WTC11 (cell line): Measurements from ENCODE around the gene P3H2. TPM values are rescaled to one million over a fixed set of nuclear protein-coding genes. Genes with fewer than 3 reads are reported as not detected.

Experiments used
- ATAC-seq: fragments of 200-7000 bp; cut with Tn5 transposase; 2 replicates; pipeline ENCODE4 v1.10.0; 2021; ENCODE audit warnings: mild to moderate bottlenecking, moderate library complexity
- CTCF ChIA-PET: fragments of 300-600 bp; sonication (Branson Sonifier 250); formaldehyde crosslinking; loops from one replicate; lab custom pipeline; 2021; ENCODE audit warnings: antibody characterized with exemption; lab: Charles Lee
- POLR2A ChIA-PET: fragments of 350-600 bp; sonication (Branson Sonifier 250); formaldehyde crosslinking; loops from one replicate; lab custom pipeline; 2021; ENCODE audit warnings: antibody characterized with exemption; lab: Charles Lee
- DNase-seq: peaks from one replicate; pipeline ENCODE4 v3.0.0; 2021; ENCODE audit warnings: low spot score
- H3K27ac Mint-ChIP-seq: 2 replicates; pipeline ENCODE4 v1.8.0; 2021; ENCODE audit warnings: mixed read lengths
- H3K27me3 Mint-ChIP-seq: 2 replicates; pipeline ENCODE4 v1.8.0; 2021; ENCODE audit warnings: low read depth, mild to moderate bottlenecking, moderate library complexity, mixed read lengths
- H3K36me3 Mint-ChIP-seq: 2 replicates; pipeline ENCODE4 v1.8.0; 2021; ENCODE audit warnings: mixed read lengths
- H3K4me1 Mint-ChIP-seq: 2 replicates; pipeline ENCODE4 v1.8.0; 2022; ENCODE audit warnings: mixed read lengths
- H3K4me3 Mint-ChIP-seq: 2 replicates; pipeline ENCODE4 v1.8.0; 2021; ENCODE audit warnings: mild to moderate bottlenecking, moderate library complexity, mixed read lengths
- H3K9me3 Mint-ChIP-seq: 2 replicates; pipeline ENCODE4 v1.8.0; 2021; ENCODE audit warnings: mixed read lengths
- CBFB ChIP-seq: sonication (generic); formaldehyde crosslinking; IDR thresholded peaks from 2 replicates; pipeline ENCODE4 v1.8.1; 2022; ENCODE audit warnings: mild to moderate bottlenecking, low read depth, missing genetic modification reagents
- FOXK1 ChIP-seq: sonication (generic); formaldehyde crosslinking; IDR thresholded peaks from 2 replicates; pipeline ENCODE4 v1.8.0; 2022; ENCODE audit warnings: mild to moderate bottlenecking, moderate library complexity, missing genetic modification reagents
- IRF2 ChIP-seq: sonication (generic); formaldehyde crosslinking; IDR thresholded peaks from 2 replicates; pipeline ENCODE4 v1.8.0; 2022; ENCODE audit warnings: low read depth, missing genetic modification reagents, borderline replicate concordance
- JAZF1 ChIP-seq: fragments of 250-450 bp; sonication (Bioruptor Pico); IDR thresholded peaks from 2 replicates; pipeline ENCODE4 v1.9.0; 2021; ENCODE audit warnings: moderate library complexity, mild to moderate bottlenecking, inconsistent platforms
- PRRX2 ChIP-seq: fragments of 250-450 bp; sonication (Bioruptor Pico); IDR thresholded peaks from 2 replicates; pipeline ENCODE4 v1.8.0; 2021; ENCODE audit warnings: mild to moderate bottlenecking
- RELA ChIP-seq: sonication (generic); formaldehyde crosslinking; IDR thresholded peaks from 2 replicates; pipeline ENCODE4 v1.8.1; 2022; ENCODE audit warnings: missing genetic modification reagents, mild to moderate bottlenecking, borderline replicate concordance
- TEAD1 ChIP-seq: sonication (generic); formaldehyde crosslinking; IDR thresholded peaks from 2 replicates; pipeline ENCODE4 v1.8.0; 2022; ENCODE audit warnings: mild to moderate bottlenecking, missing genetic modification reagents
- ZBTB21 ChIP-seq: sonication (generic); formaldehyde crosslinking; IDR thresholded peaks from 2 replicates; pipeline ENCODE4 v1.8.1; 2023; ENCODE audit warnings: mild to moderate bottlenecking, missing genetic modification reagents, borderline replicate concordance
- ZNF138 ChIP-seq: sonication (generic); formaldehyde crosslinking; conservative IDR thresholded peaks from 2 replicates; pipeline ENCODE4 v1.8.1; 2022; ENCODE audit warnings: mild to moderate bottlenecking, moderate library complexity, missing genetic modification reagents
- ZNF232 ChIP-seq: sonication (generic); formaldehyde crosslinking; IDR thresholded peaks from 2 replicates; pipeline ENCODE4 v1.8.0; 2022; ENCODE audit warnings: mild to moderate bottlenecking, missing genetic modification reagents
- total RNA-seq: library from RNA; stranded (reverse); gene quantifications from 3 replicates; pipeline ENCODE4 v1.2.3, GENCODE V29; 2021
- TF ChIP-seq, protein P1 (sequence below): fragments of 250-450 bp; sonication (Bioruptor Pico); IDR thresholded peaks from 2 replicates; pipeline ENCODE4 v1.9.0; 2021; ENCODE audit warnings: moderate library complexity, mild to moderate bottlenecking, inconsistent platforms, borderline replicate concordance
- TF ChIP-seq, protein P2 (sequence below): sonication (generic); formaldehyde crosslinking; IDR thresholded peaks from 2 replicates; pipeline ENCODE4 v1.8.0; 2023; ENCODE audit warnings: mild to moderate bottlenecking, missing genetic modification reagents
- TF ChIP-seq, protein P3 (sequence below): fragments of 250-450 bp; sonication (Bioruptor Pico); IDR thresholded peaks from 2 replicates; pipeline ENCODE4 v1.9.0; 2021; ENCODE audit warnings: mild to moderate bottlenecking, borderline replicate concordance
- TF ChIP-seq, protein P4 (sequence below): fragments of 250-450 bp; sonication (Bioruptor Pico); IDR thresholded peaks from 2 replicates; pipeline ENCODE4 v1.9.0; 2021; ENCODE audit warnings: mild to moderate bottlenecking
- TF ChIP-seq, protein P5 (sequence below): sonication (generic); formaldehyde crosslinking; IDR thresholded peaks from 2 replicates; pipeline ENCODE4 v1.8.1; 2023; ENCODE audit warnings: mild to moderate bottlenecking, moderate library complexity, missing genetic modification reagents

Gene P3H2
- total RNA-seq, 1 experiment from 2014 or later, result 29.4 TPM

DNA sequence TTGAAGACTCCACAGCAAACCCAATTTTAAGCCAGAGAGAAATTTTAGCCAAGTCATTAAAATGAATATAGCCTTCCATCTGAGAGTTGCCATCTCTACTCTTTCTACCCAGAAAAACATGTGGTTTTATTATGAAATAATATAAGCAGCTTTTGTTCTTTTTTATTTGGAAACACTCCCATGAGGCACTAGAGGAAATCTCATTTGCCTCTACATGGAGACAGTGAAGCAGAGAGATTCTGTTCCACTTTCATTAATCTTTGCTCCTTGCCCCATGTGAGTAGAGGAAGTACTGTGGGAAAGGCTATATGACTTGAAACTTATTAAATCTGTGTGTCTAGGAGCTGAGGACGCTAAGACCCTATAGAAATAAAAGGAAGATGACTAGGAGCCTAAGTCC lies 111.1 kb downstream of the P3H2 start:
- POLR2A ChIA-PET, result no interaction called here
- CTCF ChIA-PET, result interaction anchor here (1.0 kb wide), 1 partner anchor 111 kb away, joined by 3 read pairs; the partner anchor contains the start of gene P3H2
- H3K9me3 Mint-ChIP-seq, result no peaks in the 10 kb centered on the region

More for the DNA sequence above, 111.1 kb downstream of the P3H2 start:
- TF ChIP-seq ZBTB21 (CRISPR knock-in tag) (no peak), ZNF232 (CRISPR knock-in tag) (no peak), ZNF138 (CRISPR knock-in tag) (no peak), TEAD1 (no peak), IRF2 (CRISPR knock-in tag) (no peak), FOXK1 (CRISPR knock-in tag) (no peak), JAZF1 (CRISPR knock-in tag) (no peak), PRRX2 (CRISPR knock-in tag) (no peak), CBFB (CRISPR knock-in tag) (no peak), RELA (no peak)
- TF ChIP-seq, protein P1, sequence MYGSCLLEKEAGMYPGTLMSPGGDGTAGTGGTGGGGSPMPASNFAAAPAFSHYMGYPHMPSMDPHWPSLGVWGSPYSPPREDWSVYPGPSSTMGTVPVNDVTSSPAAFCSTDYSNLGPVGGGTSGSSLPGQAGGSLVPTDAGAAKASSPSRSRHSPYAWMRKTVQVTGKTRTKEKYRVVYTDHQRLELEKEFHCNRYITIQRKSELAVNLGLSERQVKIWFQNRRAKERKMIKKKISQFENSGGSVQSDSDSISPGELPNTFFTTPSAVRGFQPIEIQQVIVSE (CRISPR knock-in tag), result no peak
- TF ChIP-seq, protein P2, sequence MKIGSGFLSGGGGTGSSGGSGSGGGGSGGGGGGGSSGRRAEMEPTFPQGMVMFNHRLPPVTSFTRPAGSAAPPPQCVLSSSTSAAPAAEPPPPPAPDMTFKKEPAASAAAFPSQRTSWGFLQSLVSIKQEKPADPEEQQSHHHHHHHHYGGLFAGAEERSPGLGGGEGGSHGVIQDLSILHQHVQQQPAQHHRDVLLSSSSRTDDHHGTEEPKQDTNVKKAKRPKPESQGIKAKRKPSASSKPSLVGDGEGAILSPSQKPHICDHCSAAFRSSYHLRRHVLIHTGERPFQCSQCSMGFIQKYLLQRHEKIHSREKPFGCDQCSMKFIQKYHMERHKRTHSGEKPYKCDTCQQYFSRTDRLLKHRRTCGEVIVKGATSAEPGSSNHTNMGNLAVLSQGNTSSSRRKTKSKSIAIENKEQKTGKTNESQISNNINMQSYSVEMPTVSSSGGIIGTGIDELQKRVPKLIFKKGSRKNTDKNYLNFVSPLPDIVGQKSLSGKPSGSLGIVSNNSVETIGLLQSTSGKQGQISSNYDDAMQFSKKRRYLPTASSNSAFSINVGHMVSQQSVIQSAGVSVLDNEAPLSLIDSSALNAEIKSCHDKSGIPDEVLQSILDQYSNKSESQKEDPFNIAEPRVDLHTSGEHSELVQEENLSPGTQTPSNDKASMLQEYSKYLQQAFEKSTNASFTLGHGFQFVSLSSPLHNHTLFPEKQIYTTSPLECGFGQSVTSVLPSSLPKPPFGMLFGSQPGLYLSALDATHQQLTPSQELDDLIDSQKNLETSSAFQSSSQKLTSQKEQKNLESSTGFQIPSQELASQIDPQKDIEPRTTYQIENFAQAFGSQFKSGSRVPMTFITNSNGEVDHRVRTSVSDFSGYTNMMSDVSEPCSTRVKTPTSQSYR, result no peak
- TF ChIP-seq, protein P3, sequence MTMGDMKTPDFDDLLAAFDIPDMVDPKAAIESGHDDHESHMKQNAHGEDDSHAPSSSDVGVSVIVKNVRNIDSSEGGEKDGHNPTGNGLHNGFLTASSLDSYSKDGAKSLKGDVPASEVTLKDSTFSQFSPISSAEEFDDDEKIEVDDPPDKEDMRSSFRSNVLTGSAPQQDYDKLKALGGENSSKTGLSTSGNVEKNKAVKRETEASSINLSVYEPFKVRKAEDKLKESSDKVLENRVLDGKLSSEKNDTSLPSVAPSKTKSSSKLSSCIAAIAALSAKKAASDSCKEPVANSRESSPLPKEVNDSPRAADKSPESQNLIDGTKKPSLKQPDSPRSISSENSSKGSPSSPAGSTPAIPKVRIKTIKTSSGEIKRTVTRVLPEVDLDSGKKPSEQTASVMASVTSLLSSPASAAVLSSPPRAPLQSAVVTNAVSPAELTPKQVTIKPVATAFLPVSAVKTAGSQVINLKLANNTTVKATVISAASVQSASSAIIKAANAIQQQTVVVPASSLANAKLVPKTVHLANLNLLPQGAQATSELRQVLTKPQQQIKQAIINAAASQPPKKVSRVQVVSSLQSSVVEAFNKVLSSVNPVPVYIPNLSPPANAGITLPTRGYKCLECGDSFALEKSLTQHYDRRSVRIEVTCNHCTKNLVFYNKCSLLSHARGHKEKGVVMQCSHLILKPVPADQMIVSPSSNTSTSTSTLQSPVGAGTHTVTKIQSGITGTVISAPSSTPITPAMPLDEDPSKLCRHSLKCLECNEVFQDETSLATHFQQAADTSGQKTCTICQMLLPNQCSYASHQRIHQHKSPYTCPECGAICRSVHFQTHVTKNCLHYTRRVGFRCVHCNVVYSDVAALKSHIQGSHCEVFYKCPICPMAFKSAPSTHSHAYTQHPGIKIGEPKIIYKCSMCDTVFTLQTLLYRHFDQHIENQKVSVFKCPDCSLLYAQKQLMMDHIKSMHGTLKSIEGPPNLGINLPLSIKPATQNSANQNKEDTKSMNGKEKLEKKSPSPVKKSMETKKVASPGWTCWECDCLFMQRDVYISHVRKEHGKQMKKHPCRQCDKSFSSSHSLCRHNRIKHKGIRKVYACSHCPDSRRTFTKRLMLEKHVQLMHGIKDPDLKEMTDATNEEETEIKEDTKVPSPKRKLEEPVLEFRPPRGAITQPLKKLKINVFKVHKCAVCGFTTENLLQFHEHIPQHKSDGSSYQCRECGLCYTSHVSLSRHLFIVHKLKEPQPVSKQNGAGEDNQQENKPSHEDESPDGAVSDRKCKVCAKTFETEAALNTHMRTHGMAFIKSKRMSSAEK (CRISPR knock-in tag), result no peak
- TF ChIP-seq, protein P4, sequence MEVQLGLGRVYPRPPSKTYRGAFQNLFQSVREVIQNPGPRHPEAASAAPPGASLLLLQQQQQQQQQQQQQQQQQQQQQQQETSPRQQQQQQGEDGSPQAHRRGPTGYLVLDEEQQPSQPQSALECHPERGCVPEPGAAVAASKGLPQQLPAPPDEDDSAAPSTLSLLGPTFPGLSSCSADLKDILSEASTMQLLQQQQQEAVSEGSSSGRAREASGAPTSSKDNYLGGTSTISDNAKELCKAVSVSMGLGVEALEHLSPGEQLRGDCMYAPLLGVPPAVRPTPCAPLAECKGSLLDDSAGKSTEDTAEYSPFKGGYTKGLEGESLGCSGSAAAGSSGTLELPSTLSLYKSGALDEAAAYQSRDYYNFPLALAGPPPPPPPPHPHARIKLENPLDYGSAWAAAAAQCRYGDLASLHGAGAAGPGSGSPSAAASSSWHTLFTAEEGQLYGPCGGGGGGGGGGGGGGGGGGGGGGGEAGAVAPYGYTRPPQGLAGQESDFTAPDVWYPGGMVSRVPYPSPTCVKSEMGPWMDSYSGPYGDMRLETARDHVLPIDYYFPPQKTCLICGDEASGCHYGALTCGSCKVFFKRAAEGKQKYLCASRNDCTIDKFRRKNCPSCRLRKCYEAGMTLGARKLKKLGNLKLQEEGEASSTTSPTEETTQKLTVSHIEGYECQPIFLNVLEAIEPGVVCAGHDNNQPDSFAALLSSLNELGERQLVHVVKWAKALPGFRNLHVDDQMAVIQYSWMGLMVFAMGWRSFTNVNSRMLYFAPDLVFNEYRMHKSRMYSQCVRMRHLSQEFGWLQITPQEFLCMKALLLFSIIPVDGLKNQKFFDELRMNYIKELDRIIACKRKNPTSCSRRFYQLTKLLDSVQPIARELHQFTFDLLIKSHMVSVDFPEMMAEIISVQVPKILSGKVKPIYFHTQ (CRISPR knock-in tag), result no peak
- TF ChIP-seq, protein P5, sequence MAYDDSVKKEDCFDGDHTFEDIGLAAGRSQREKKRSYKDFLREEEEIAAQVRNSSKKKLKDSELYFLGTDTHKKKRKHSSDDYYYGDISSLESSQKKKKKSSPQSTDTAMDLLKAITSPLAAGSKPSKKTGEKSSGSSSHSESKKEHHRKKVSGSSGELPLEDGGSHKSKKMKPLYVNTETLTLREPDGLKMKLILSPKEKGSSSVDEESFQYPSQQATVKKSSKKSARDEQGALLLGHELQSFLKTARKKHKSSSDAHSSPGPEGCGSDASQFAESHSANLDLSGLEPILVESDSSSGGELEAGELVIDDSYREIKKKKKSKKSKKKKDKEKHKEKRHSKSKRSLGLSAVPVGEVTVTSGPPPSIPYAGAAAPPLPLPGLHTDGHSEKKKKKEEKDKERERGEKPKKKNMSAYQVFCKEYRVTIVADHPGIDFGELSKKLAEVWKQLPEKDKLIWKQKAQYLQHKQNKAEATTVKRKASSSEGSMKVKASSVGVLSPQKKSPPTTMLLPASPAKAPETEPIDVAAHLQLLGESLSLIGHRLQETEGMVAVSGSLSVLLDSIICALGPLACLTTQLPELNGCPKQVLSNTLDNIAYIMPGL (CRISPR knock-in tag), result no peak
- H3K27ac Mint-ChIP-seq, result no peak overlapping the region
- ATAC-seq, result no peak
- no peaks in the 10 kb centered on the region for H3K36me3 Mint-ChIP-seq
- no peaks in the 10 kb centered on the region for H3K27me3 Mint-ChIP-seq
- peaks cover 70% of the 10 kb centered on the region for H3K4me1 Mint-ChIP-seq
- no peak overlapping the region for H3K4me3 Mint-ChIP-seq
- DNase-seq, result no peak
